Osteoblast (primary cell): Measurements from ENCODE around the gene ASTN2. TPM values are rescaled to one million over a fixed set of nuclear protein-coding genes. Genes with fewer than 3 reads are reported as not detected.

Source experiments
- DNase-seq: peaks from one replicate; pipeline ENCODE4 v3.0.0; 2011; ENCODE audit warnings: low spot score, mixed read lengths; ENCODE audit not compliant: insufficient read length; ENCODE audit errors: missing footprints
- H2AFZ ChIP-seq: 2 replicates; pipeline ENCODE4 v1.6.0; 2011; ENCODE audit warnings: mild to moderate bottlenecking, low read length
- H3K27ac ChIP-seq: 2 replicates; pipeline ENCODE4 v1.5.1; 2011; ENCODE audit warnings: mild to moderate bottlenecking, low read depth, low read length, moderate library complexity
- H3K27me3 ChIP-seq: 2 replicates; pipeline ENCODE4 v1.6.0; 2012; ENCODE audit warnings: mild to moderate bottlenecking, control low read depth, inconsistent platforms, low read length, moderate library complexity; ENCODE audit not compliant: insufficient read depth
- H3K36me3 ChIP-seq: 2 replicates; pipeline ENCODE4 v1.5.1; 2011; ENCODE audit warnings: mild to moderate bottlenecking, low read length, control low read depth, moderate library complexity; ENCODE audit not compliant: insufficient read depth
- H3K4me1 ChIP-seq: 2 replicates; pipeline ENCODE4 v1.5.1; 2011; ENCODE audit warnings: mild to moderate bottlenecking, low read length, control low read depth, moderate library complexity; ENCODE audit not compliant: insufficient read depth
- H3K4me2 ChIP-seq: 2 replicates; pipeline ENCODE4 v1.6.0; 2011; ENCODE audit warnings: mild to moderate bottlenecking, low read length; ENCODE audit not compliant: insufficient read depth
- H3K4me3 ChIP-seq: fragments of 200-600 bp; sonication (generic); 3 replicates; pipeline ENCODE4 v1.5.1; 2012; ENCODE audit warnings: mild to moderate bottlenecking, low read length, inconsistent platforms; ENCODE audit not compliant: insufficient read depth
- H3K79me2 ChIP-seq: 2 replicates; pipeline ENCODE4 v1.6.0; 2012; ENCODE audit warnings: mild to moderate bottlenecking, low read length, control low read depth, inconsistent platforms; ENCODE audit not compliant: insufficient read depth
- H3K9me3 ChIP-seq: 2 replicates; pipeline ENCODE4 v1.5.1; 2011; ENCODE audit warnings: low read depth, low read length, control low read depth
- H4K20me1 ChIP-seq: 2 replicates; pipeline ENCODE4 v1.6.0; 2012; ENCODE audit warnings: mild to moderate bottlenecking, low read length, control low read depth; ENCODE audit not compliant: insufficient read depth
- CTCF ChIP-seq: IDR thresholded peaks from 2 replicates; pipeline ENCODE4 v1.5.1; 2011; ENCODE audit warnings: mild to moderate bottlenecking, low read depth, low read length, moderate library complexity; ENCODE audit errors: extremely low read depth
- total RNA-seq: library from RNA; depleted of rRNA; stranded (reverse); fragments of >200 nt; gene quantifications from 2 replicates; pipeline ENCODE4 v1.2.3, GENCODE V29; 2012

The ASTN2 gene
- total RNA-seq, 1 donor, result 4.7 TPM

GRCh38 chr9:116471944-116472506, 942.8 kb downstream of the ASTN2 start:
- Histone ChIP-seq H3K4me3 (no peak overlapping the region), H3K9me3 (no peaks in the 10 kb centered on the region), H3K4me2 (no peak overlapping the region), H3K27me3 (no peaks in the 10 kb centered on the region), H3K36me3 (no peaks in the 10 kb centered on the region), H2AFZ (no peak overlapping the region), H3K4me1 (peaks cover 10% of the 10 kb centered on the region), H4K20me1 (no peaks in the 10 kb centered on the region), H3K27ac (no peak overlapping the region), H3K79me2 (no peaks in the 10 kb centered on the region)
- no peak for DNase-seq
- no peak for TF ChIP-seq CTCF

- Histone ChIP-seq H3K79me2 (no peaks in the 10 kb centered on the region), H3K36me3 (no peaks in the 10 kb centered on the region), H4K20me1 (no peaks in the 10 kb centered on the region), H3K4me1 (peaks cover 10% of the 10 kb centered on the region), H3K4me3 (no peak overlapping the region), H3K27ac (peak overlapping the region; percentile 46), H3K4me2 (peak overlapping the region; percentile 39), H3K27me3 (no peaks in the 10 kb centered on the region), H3K9me3 (no peaks in the 10 kb centered on the region), H2AFZ (peak overlapping the region; percentile 83)
- DNase-seq, result peak; percentile 51
- no peak for TF ChIP-seq CTCF
Observed at GRCh38 chr9:116471093-116471906, 943.6 kb downstream of the ASTN2 start.

DNA sequence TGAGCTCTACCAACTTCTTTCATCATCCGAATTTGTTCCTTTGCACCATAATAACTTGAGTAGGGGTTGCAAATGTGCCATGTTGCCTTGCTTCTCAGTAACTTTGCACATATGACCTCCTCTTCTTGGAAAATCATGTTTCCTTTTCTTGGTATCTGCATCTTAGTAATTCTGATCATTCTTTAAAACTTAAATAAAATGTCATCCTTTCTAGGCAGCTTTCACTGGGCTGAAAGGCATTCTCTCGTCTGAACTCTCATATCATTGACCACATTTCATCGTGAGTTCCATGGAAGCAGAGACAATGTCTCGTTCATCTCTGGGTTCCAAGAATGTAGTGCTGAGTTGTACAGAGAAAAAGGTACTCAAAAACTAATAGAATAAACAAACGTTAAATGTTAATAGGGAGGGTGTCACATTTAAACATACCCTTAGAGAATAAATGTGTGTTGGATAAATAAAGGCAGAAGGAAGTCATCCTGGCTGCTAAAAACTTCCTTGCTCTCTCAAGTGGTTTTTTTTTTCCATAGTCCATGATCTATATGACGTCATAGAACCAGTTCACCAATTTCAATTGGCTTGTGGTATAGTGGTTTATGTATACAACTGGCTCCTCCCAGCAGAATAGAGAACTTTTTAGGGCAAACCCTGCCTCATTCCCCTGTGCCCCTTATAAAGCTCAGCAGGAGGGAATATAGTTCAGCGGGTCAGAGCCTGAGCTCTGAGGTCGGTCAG, 945.9 kb downstream of the ASTN2 start:
- Histone ChIP-seq H2AFZ (no peak overlapping the region), H3K4me2 (no peak overlapping the region), H3K4me3 (no peak overlapping the region), H3K27me3 (no peaks in the 10 kb centered on the region), H3K36me3 (no peaks in the 10 kb centered on the region), H3K9me3 (no peaks in the 10 kb centered on the region), H3K4me1 (peaks cover 10% of the 10 kb centered on the region), H3K27ac (no peak overlapping the region), H3K79me2 (no peaks in the 10 kb centered on the region), H4K20me1 (no peaks in the 10 kb centered on the region)
- no peak for TF ChIP-seq CTCF
- DNase-seq, result no peak

DNA sequence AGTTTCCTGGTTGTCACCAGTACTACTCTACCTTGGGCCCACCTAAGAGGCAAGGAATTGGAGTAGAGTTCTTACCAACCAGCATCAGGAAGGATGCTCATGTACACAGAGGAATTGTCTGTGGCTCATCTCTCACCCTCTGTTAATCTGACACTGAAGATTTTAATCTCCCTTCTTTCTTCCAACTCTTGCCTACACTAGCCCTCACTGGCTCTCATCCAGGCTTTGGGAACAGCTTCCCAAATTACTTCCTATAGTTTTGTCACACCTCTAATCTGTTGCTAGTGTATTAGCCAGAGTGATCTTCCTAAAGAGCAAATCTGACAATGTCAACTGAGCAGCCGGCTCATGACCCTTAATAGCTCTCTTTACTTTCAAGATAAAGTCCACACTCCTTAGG, 946.5 kb downstream of the ASTN2 start:
- DNase-seq, result no peak
- no peak for TF ChIP-seq CTCF
- H2AFZ ChIP-seq, result no peak overlapping the region
- no peaks in the 10 kb centered on the region for H3K9me3 ChIP-seq
- H3K36me3 ChIP-seq, result no peaks in the 10 kb centered on the region
- no peak overlapping the region for H3K4me3 ChIP-seq
- no peaks in the 10 kb centered on the region for H3K27me3 ChIP-seq
- H3K4me2 ChIP-seq, result no peak overlapping the region
- no peaks in the 10 kb centered on the region for H3K79me2 ChIP-seq
- peaks cover 10% of the 10 kb centered on the region for H3K4me1 ChIP-seq
- no peak overlapping the region for H3K27ac ChIP-seq
- no peaks in the 10 kb centered on the region for H4K20me1 ChIP-seq
